Femur (tissue), 1 donor: Measurements from ENCODE around the gene MACROH2A1.

Experiments
- DNase-seq: peaks from one replicate; pipeline ENCODE4 v3.0.0-alpha.2; 2017

MACROH2A1 gene

DNA sequence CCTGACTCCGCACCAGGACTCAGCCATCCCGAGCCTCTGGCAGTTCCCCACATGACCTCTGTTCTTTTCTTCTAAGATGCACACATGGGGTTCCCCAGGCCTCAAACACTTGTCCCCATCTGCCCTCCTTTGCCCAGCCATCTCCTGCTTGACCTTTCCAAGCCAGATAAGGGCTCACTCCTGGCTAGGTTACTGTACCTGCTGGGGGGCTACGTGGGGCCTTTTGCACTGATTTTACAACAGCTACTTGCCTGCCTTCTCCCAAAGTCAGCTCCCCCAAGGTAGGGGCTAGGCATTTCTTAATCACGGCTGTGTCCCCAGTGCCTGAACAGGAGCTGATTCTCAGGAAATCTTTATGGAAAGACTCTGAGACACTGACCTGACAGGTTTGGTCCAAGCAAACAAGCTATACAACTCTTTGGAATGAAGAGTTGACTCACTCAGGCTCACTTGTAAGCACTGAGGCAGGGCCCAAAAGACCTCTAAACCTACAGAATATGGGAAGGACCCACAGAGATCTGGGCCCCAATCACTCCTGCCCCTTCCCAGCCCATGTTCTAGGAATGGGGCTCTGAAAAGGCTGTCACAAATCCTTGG, 2.5 kb downstream of the MACROH2A1 start:
- DNase-seq = no peak

DNA sequence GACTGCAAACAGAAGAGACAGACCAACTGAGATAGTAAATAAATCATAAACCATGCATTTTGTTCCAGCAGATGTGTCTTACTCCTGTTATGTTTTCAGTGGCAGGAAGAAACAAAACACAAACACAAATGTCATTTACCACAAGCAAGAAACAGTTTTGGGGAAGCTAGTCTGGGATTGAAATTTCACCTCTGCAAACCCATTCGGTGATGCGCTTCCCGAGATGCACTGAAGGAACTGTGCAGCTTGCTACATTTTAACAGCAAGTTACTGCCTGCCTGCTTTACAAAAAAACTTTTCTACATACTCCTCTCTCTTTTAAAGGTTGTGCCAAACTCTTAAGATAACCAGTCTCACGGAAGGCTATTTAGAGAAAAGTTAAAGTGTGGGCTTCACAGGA, 3.2 kb downstream of the MACROH2A1 start:
- no peak for DNase-seq

DNA sequence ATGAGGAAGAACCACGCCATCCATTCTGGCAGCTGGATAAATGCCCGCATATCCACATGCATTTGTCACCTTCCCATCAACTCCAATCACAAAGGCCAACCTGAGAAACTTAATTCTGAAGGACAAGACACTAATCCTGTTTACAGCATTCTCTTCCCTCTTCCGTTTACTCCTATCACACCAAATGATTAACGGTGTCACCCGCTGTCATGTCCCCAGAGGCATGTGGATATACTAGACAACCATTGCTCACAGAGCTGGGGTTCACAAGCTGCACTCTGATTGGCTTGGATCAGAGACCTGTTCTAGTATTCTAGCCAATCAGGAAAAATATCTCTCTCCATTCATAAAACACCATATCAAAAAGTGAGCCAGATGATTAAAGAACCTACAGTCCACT, 3.6 kb downstream of the MACROH2A1 start:
- no peak for DNase-seq

DNA sequence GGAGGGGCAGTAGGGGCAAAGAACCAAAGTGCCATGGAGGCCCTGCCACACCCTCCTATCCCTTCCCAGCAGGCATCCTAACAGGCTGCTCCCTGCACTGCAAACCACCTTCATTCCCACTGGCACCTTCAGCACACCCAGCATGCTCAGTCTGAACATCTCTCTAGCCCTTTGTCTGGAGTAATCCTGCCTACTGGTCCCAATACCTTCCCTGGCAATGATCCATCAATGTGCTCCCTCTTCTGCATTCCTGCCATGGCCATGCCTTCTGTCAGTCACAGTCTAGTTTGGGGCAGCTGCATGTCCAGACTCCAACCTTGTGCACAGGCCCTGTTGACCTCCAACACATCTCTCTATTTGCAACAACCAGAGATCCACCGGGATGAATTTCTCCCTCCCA, 4.9 kb downstream of the MACROH2A1 start:
- DNase-seq = no peak

DNA sequence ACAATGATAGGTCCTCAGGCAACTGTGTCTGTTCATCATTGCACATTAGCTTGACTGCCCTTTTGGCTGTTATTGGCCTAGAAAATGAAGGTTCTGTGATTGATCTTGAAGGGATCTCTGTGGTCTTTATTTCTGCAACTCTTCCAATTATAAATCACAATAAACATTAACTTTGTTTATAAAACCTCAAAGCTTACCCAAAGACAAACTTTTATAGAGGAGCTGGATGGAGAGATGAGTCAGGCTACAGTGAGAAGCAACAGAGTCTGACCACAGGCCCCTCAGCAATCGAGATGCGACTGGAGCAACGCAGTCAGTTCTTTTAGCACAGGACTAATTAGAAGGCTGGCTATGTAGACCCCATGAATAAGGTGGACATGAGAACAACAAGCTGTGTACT, 5.3 kb downstream of the MACROH2A1 start:
- DNase-seq = no peak

DNA sequence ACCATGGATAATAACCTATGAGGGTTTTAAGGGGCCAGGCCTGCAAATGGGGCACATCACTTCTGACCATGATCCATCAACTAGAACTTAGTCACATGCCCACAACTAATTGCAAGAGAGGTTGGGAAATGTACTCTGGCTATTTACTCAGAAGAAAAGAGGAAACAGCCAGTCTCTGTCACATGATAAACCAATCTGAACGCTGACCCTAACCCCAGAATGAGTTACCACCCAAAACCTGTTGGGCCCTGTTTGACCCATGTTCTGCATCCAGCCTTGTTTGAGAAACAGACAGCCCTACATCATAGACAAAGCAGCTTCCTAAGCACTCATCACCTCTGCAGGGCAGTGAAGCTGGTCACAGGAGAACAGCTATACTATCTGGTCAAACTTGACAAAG, 5.8 kb downstream of the MACROH2A1 start:
- no peak for DNase-seq

DNA sequence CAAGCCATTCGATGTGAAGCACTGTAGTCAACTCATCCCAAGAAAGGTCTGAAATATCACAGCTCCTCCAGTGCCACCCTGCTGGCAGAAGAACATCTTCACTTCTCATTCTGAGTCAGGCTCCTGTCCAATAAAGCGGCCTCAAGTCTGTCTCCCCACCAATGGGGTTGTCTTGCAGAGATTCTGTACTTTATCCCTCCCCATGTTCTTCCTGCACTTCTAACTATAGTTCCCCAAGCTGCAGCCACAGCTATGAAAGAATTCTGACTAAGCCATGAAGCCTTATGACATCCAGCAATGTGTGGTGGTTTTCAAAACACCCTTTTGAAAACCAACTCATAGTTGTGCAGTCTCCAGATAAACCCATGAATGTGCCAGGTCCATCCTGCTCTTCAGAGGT, 6.8 kb downstream of the MACROH2A1 start:
- no peak for DNase-seq

DNA sequence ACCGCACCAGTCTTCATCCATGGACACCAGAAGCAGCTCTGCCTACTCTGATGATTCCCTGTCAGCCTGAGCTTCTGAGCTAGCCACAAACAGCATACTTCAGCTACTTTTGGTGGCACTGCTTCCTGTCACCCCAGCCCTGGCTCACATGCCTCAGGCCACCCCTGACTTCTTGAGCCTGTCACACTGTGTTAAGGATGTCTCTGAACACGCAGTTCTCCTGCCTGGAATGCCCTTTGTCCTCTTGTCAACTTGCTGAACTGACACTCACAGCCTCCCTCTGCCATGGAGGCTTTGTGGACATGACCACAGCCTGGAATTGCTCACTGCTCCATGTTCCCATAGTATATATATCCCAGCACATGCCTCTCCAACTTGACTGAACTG, 7.2 kb downstream of the MACROH2A1 start:
- no peak for DNase-seq

DNA sequence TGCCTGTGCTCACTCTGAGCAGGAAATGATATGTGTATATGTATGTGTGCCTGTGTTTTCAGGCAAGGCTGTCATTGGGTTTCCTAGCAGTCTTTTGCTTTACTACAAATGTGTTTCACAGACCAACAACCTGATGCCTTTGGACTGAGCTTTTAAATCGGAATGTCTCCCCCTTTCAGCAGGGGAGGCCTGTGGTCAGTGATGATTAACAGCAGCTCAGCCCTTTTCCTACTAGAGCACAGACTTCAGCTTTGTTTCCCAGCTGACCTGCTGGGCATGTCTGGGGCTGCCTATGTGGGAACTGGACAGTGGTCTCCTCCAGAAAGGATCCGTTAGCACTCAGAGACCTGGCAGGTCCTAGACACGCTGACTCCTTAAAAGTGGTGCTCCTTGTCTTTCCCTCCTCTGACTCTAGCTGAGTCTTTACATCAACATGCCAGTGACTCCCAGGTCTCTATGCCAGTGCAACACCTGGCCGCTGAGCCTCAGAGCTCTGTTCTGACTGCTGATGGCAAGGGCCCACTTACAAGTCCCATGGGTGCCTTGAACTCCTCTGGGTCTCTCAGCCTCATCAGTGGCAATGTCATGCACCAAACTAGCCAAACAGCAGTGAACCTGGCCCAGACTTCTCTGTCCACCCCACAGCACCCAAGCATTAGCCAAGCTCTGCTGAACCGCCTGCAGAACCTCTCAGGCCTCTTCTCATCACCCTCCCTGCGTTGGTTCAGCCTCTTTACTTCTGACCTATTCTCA, 7.7 kb downstream of the MACROH2A1 start:
- DNase-seq = no peak

DNA sequence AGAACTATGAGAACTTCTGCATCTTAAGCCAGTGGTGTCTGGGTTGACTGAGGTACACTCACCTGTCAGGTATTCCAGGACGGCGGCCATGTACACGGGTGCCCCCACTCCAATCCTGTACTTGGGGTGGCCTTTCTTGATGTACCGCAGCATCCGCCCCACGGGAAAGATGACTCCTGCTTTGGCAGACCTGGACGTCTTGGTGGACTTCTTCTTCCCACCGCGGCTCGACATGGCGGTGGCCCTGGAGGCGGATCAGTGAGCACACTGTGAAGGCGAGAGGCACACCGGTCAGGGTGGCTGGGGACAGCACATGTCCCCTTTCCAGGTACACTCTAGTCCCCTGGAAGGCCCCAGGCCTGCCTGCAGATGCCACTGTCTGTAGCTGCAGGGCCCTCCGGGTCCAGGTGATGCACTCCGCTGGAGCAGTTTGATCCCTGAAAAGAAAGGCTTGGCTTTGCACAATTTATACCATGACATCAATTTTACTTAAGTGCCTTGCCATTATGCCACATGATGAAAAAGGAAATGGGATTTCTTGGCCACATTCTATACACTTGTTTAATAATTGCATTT, 10.1 kb downstream of the MACROH2A1 start:
- DNase-seq = no peak

DNA sequence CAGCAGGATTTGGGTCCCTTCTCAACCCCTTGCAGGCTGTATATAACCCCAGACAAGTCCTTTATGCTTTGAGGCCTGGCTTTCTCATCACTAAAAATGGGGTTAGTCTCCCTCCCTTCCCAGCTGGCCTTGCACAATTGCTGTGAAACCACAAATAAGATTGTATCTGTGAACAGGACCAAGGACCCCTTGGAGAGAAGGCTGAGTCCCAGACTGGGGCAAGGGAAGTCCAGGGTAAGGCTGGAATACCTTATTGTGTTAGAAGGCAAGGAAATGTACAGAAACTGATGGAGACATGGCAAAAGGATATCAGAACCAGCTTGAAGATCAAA, 11.4 kb downstream of the MACROH2A1 start:
- no peak for DNase-seq

DNA sequence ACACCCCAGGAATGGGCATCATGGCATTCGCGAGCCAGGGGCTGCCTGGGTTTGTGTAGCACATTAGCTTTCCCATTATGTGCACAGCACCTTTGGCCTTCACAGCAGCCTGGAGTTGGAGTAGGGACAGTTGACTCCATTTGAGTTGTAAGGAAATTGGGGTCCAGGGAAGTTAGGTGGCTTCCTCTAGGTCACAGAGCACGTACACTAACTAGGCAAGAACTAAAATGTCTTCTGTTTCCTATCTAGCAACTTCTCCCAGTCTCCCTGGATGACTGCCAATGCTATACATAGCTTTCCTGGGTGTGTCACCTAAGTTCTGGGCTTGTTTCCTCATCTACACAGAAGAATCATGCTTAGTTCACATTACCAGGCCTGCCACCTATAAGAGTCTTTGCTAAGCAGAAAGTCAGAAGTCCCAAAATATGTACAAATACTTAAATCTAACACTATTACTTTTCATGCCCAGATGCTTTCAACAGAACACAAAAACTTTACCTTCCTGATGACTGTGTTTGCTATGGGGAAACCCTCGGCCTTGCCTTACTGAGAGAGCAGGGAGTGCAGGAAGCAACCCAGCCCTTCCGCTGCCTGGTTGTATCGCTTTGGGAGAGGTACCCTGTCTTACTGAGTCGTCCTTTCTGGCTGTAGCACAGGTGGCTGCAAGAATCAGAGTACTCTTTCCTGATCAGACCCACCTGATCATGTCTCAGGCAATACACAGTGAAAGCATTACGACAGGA, 12.0 kb downstream of the MACROH2A1 start:
- peak; percentile 54 for DNase-seq

DNA sequence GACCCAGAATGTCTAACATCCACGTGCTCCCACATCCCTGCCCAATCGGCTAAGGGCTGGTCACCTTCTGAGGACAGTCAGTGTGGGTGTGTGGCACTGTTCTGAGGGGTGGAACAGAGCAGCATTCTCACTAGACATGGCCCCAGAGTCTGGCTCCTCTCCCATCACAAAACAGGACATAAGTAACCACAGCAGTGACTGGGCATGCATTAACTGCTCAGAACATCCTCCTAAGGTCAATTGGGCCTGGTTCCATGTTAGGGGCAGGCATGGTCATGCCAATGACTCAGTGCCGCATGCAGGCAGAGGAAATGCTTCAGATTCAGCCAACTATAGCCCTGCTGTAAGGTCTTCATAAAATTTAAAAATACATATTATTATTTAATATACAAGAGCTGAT, 12.9 kb downstream of the MACROH2A1 start:
- no peak for DNase-seq

DNA sequence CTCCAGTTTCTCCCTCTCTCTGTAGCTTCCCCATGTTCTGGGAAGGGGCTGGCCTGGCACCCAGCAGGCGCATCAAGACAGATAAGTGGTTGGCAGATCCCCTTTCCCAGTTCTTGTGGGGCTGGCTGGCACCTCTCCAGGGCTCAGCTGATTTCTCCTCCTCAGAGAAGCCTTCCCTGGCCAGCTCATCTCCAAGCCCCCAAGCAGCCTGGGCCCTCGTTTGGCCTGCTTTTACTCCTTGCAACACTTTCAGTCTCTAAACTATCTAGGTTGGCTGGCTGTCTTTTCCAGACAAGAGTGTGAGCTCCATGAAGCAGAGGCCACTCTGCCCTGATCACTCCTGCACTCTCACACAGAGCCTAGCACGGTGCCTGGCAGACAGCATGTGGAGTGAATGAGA, 13.5 kb downstream of the MACROH2A1 start:
- DNase-seq = no peak

DNA sequence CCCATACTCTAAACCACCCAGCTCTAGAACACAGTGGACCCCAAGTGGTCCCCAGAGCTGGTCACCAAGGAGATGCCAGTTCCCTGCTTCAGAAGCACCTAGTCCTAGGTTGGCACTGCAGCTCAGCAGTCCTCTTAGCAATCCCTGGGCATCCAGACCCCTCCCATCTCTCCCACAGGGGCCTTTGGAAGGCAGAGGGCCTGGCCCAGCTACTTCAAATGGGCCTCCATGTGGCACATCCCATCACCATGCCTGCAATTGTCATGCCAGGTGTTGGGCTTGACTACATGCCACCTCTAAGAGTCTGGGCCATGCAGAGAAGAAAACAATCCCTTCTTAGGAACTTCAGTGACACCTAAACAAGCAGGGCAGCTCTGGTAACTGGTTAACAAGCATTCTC, 14.1 kb downstream of the MACROH2A1 start:
- DNase-seq = no peak

DNA sequence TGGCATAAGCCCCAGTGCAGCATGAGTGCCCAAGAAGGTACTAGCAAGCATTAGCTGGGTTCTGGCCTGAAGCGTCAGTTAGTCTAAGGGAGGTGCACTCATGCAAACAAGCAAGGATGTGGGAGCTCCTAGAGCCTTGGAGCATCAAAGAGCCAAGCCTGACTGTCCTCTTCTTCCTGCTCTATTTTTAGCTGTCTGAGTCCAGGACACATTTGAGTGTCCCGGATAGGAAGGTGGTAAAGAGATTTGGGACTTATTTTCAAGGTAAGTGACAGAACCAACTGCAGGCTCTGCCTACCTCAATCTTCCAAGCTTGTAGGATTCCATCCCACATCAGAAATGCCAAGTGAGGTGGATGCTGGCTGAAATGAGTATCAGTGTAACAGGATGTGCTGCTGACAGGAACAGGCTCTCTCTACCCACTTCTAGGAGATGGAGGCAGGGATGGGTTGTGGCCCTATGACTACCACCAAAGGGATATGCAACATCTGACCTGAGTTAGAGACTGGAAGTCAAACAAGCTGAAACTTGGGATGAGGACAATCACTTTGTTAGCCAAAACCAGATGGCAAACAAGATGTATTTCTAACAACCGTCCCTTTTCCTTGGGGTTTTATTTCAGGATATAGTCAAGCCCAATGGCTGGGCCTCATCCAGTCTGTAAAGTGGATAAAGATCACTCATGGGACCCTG, 15.1 kb downstream of the MACROH2A1 start:
- no peak for DNase-seq

DNA sequence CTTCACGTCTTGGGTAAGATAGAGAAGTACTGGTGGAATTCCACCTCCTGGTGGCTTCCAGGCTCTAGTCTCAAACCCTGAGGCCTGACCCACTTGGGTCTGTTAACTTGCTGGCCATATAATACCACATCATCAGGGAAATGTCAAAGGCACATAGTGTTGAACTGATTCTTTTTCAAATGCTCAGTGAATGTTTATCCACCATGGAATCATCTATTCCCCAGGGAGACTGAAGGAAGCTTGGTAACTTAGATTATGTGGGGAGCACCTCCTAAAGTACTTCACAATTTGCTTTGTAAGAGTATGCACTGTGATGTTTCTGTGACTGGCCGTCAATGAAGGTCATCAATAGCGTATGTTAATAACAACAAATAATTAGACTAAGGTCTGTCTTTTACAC, 16.1 kb downstream of the MACROH2A1 start:
- DNase-seq = no peak

DNA sequence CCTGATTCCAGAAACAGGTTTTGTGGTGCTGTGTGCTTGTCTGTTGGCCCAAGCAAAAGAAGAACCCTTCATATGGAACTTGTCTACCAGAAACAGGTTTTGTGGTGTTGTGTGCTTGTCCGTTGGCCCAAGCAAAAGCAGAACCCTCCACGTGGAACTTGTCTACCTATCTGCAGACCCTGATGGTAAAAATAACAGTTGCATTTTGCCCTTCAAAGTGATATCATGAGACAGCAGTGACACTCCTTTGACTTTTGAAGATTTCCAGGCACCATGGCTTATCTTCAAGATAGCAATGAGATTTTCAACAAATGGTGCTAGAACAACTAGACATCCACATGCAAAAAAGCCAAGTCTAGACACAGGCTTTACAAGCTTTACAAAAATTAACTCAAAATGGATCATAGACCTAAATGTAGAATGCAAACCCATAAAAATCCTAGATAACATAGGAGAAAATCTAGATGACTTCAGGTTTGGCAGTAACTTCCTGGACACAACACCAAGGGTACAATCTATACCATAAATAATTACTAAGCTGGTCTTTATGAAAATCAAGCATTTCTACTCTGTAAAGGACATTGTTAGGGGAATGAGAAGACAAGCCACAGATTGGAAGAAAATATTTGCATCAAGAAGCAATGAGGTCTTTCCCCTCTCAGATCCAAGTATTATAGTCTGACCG, 16.8 kb downstream of the MACROH2A1 start:
- DNase-seq = no peak

DNA sequence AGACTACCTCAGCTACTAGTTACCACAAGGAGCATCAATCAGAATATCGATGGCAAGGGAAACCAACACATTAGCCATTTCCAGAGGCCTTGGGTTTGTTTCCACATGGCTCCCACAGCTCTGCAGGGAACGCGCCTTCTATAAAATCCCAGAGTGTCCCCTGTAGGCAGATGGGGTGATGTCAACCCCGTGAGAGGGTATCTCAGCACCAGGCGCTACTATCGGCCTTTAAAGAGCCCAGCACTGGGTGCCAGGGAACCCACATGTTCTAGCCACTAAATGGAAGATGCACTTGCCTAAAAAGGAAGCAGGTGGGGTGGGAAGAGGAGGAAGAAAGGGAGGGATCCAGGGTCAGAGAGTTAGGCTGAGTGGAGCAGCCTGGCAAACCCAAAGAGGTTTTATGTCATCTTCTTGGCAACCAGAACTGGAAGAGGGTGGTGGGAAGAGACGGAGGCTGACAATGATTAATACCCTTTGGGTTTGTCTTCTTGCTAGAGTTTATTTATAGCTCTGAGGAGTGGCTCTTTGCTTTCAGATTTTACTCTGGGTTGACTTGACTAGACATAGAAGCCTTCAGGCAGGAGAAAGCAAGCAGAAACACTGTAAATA, 19.9 kb downstream of the MACROH2A1 start:
- no peak for DNase-seq

DNA sequence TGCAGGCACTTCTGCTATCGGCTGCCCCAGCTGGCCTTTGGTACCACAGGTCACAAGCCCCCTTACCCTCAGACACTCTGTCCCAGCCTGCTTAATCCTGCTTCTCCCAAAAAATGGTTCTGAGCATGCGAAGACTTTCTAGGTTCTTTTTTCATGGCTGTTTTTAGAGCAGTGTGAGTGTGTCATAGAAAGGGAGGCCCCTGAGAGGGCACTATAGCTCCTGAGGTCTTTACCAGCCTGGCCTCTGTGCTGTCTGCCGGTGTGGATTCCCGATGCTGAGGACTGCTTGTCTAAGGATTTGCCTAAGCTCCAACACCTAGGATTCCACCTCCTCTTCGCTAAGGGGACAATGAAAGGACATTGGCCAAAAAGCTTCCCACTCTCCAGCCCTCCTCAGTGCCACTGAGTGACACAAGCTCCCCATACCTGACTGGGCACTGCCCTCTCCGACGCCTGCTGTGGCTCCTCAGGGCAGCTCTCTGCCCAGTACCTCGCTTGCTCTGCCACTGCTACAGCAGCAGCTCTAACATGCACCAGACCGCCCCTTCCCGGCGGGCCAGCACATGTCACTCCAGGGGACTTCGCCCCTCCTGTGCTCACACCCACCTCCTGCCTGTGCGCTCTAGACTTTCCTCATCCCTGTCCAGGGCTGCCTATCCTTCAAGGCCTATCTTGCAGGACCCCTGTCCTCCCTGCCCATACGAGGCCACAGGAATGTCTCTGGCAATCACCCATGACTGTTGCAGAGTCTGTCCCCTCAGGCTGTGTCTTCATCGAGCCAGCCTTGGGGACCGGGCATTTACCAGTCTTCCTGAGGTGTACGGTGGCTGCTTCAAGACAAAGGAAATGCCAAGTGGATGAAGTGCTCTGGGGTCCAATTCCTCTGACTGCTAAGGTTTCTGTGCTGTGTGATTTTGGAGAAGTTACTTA, 21.0 kb downstream of the MACROH2A1 start:
- DNase-seq = no peak

DNA sequence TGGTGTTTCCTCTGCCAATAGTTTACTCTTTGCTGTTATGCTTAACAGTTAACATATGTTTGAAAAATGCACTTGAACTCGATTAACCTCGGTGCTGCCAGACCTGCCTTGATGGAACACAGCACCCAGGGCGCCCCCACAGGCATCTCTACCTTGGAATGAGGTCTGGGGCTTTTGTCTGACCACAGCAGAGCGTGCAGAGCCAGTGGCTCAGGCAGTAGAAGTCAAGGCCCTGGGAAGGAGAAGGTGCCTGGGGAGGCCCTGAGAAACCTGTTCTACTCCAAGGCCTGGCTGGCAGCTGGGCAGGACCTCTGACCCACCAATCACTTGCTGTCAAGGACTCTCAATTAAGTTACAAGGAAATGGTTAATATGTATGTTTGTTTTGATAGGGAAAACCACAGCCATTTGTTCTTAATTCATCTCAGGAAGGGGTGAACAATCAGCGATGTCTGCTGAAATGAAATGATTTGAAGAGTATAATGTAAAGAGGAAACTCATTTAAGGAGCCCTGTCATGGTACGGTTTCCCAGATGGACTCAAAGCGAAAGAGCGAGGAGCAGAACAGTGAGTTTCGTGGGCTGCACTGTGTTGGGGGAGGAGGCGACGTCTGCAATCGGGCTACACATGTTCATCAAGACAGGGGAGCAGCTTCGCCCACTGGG, 21.9 kb downstream of the MACROH2A1 start:
- DNase-seq = no peak
